SK-N-SH treated with all-trans-retinoic acid at 6 μM for 48 hours (cell line): ENCODE results near the gene RPL18A.

Experiments used
- BACH2 ChIP-seq: fragments of 250-450 bp; sonication (Bioruptor Pico); IDR thresholded peaks from 2 replicates; pipeline ENCODE4 v1.9.0; 2021; ENCODE audit warnings: mild to moderate bottlenecking, borderline replicate concordance
- CSDC2 ChIP-seq: fragments of 250-450 bp; sonication (Bioruptor Pico); IDR thresholded peaks from 2 replicates; pipeline ENCODE4 v1.5.0; 2020; ENCODE audit warnings: mild to moderate bottlenecking, moderate library complexity
- PATZ1 ChIP-seq: fragments of 250-450 bp; sonication (Bioruptor Pico); IDR thresholded peaks from 2 replicates; pipeline ENCODE4 v1.8.0; 2020; ENCODE audit warnings: mild to moderate bottlenecking, moderate library complexity, borderline replicate concordance
- POU6F1 ChIP-seq: fragments of 250-450 bp; sonication (Bioruptor Pico); IDR thresholded peaks from 2 replicates; pipeline ENCODE4 v1.8.0; 2021; ENCODE audit warnings: low read depth, mild to moderate bottlenecking, moderate library complexity, borderline replicate concordance
- PPARA ChIP-seq: fragments of 250-450 bp; sonication (Bioruptor Pico); IDR thresholded peaks from 2 replicates; pipeline ENCODE4 v1.5.0; 2020; ENCODE audit warnings: mild to moderate bottlenecking, borderline replicate concordance
- RARB ChIP-seq: fragments of 250-450 bp; sonication (Bioruptor Pico); IDR thresholded peaks from 2 replicates; pipeline ENCODE4 v1.8.0; 2021; ENCODE audit warnings: mild to moderate bottlenecking, moderate library complexity
- SNAI2 ChIP-seq: fragments of 250-450 bp; sonication (Bioruptor Pico); IDR thresholded peaks from 2 replicates; pipeline ENCODE4 v1.5.0; 2020; ENCODE audit warnings: mild to moderate bottlenecking, moderate library complexity
- TOX ChIP-seq: fragments of 250-450 bp; sonication (Bioruptor Pico); IDR thresholded peaks from 2 replicates; pipeline ENCODE4 v1.8.0; 2021; ENCODE audit warnings: mild to moderate bottlenecking, moderate library complexity, borderline replicate concordance
- TSHZ2 ChIP-seq: fragments of 250-450 bp; sonication (Bioruptor Pico); IDR thresholded peaks from 2 replicates; pipeline ENCODE4 v1.5.0; 2020; ENCODE audit warnings: mild to moderate bottlenecking, moderate library complexity
- ZC3H10 ChIP-seq: fragments of 250-450 bp; sonication (Bioruptor Pico); IDR thresholded peaks from 2 replicates; pipeline ENCODE4 v1.5.1; 2021; ENCODE audit warnings: mild to moderate bottlenecking, moderate library complexity
- ZFP3 ChIP-seq: fragments of 250-450 bp; sonication (Bioruptor Pico); IDR thresholded peaks from 2 replicates; pipeline ENCODE4 v1.5.0; 2020; ENCODE audit warnings: mild to moderate bottlenecking, moderate library complexity
- ZFP30 ChIP-seq: fragments of 450-650 bp; formaldehyde crosslinking; IDR thresholded peaks from 2 replicates; pipeline ENCODE4 v1.5.0; 2022; ENCODE audit warnings: mild to moderate bottlenecking, moderate library complexity
- ZNF565 ChIP-seq: fragments of 450-650 bp; formaldehyde crosslinking; conservative IDR thresholded peaks from 2 replicates; pipeline ENCODE4 v1.5.0; 2020; ENCODE audit warnings: low read depth, mild to moderate bottlenecking, moderate library complexity
- ZNF8 ChIP-seq: fragments of 450-650 bp; formaldehyde crosslinking; IDR thresholded peaks from 2 replicates; pipeline ENCODE4 v1.5.0; 2020; ENCODE audit warnings: mild to moderate bottlenecking, moderate library complexity

- no peak for TF ChIP-seq BACH2
- no peak for TF ChIP-seq ZNF565
- TF ChIP-seq CSDC2 (CRISPR knock-in tag): no peak
- no peak for TF ChIP-seq ZNF8 (CRISPR knock-in tag)
- TF ChIP-seq ZC3H10 (CRISPR knock-in tag): no peak
- TF ChIP-seq SNAI2 (CRISPR knock-in tag): no peak
- TF ChIP-seq TOX: no peak
- no peak for TF ChIP-seq ZFP3 (CRISPR knock-in tag)
- TF ChIP-seq PATZ1 (CRISPR knock-in tag): no peak
- no peak for TF ChIP-seq POU6F1 (CRISPR knock-in tag)
- TF ChIP-seq PPARA (CRISPR knock-in tag): no peak
- no peak for TF ChIP-seq TSHZ2 (CRISPR knock-in tag)
- no peak for TF ChIP-seq ZFP30 (CRISPR knock-in tag)
- no peak for TF ChIP-seq RARB (CRISPR knock-in tag)
Measured at GRCh38 chr19:17831419-17831888, 28.3 kb upstream of the RPL18A start.
